ENCODE measurements around the gene SLC12A5.

The SLC12A5 gene

DNA sequence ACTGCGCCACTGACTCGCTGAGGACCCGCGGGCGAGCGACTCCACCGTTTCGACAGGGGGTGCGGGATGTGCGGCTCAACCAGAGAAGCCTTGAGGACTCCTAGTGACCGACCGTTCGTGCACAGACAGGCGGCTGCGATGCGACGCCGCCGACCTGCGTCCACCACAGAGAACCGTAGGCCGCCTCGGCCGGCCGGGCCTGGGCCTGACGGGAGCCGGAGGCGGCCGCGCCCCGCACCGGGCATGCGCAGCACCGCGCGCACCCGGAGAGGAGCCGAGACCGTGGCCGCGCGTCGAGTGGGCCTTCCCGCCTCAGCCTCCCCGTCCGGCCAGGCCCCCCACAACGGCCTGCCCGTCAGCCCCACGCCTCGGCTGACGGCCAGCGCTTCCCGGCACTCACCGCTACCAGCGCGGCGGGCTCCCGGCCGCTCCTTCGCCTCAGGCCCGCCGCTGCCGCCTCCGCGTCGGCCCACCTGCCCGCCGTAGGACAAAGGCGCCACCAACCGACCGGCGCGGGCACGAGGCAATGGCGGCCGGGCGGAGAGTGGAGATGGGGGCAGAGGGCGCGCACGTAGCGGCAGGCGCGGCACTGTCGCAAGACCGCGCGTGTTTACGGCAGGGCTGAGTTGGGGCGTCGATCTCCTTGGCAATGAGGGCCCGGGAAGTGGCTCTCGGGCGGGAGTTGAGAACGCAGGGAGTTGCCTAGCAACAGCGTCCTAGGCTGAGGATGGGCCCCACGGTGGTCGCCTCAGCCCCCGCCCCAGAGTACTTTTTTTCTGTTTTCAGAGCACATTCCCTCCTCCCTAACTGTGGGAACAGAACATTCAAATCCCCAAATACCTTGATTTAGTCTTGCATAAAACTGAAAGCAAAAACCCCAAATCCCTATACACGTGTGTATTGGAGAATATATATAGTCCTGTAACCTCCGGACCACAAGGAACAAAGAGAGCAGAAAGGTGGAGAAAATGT, 60.7 kb downstream of the SLC12A5 start, which contains the start of gene NCOA5 (continued):
- TF ChIP-seq, protein P1, sequence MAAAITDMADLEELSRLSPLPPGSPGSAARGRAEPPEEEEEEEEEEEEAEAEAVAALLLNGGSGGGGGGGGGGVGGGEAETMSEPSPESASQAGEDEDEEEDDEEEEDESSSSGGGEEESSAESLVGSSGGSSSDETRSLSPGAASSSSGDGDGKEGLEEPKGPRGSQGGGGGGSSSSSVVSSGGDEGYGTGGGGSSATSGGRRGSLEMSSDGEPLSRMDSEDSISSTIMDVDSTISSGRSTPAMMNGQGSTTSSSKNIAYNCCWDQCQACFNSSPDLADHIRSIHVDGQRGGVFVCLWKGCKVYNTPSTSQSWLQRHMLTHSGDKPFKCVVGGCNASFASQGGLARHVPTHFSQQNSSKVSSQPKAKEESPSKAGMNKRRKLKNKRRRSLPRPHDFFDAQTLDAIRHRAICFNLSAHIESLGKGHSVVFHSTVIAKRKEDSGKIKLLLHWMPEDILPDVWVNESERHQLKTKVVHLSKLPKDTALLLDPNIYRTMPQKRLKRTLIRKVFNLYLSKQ (tag by site-specific recombination; IDR thresholded peaks at IDR 0.05; ENCODE audit: borderline replicate concordance) = no peak
- peak; percentile 54; the same call in 1 of the 2 replicates for TF ChIP-seq ZNF677 (tag by site-specific recombination; IDR thresholded peaks at IDR 0.05)
- TF ChIP-seq ZNF184 (tag by site-specific recombination; IDR thresholded peaks at IDR 0.05) = no peak
- peak; percentile 94 for TF ChIP-seq ZFHX2 (tag by site-specific recombination; conservative IDR thresholded peaks at IDR 0.05)
- no peak; the same call in 1 of the 2 replicates for TF ChIP-seq GLI2 (tag by site-specific recombination; IDR thresholded peaks at IDR 0.05; ENCODE audit: borderline replicate concordance, low read depth)
- no peak for TF ChIP-seq ZNF280C (tag by site-specific recombination; IDR thresholded peaks at IDR 0.05)
- no peak for TF ChIP-seq ZNF19 (tag by site-specific recombination; IDR thresholded peaks at IDR 0.05; ENCODE audit: low read depth)
- TF ChIP-seq ZNF791 (tag by site-specific recombination; IDR thresholded peaks at IDR 0.05) = no peak; the same call in 1 of the 2 replicates
- no peak for TF ChIP-seq ZNF214 (tag by site-specific recombination; IDR thresholded peaks at IDR 0.05; ENCODE audit: borderline replicate concordance)
- TF ChIP-seq ZNF664 (tag by site-specific recombination; IDR thresholded peaks at IDR 0.05) = no peak
- TF ChIP-seq ZNF341 (tag by site-specific recombination; IDR thresholded peaks at IDR 0.05; ENCODE audit: low read depth) = no peak
- no peak for TF ChIP-seq ZFP3 (tag by site-specific recombination; IDR thresholded peaks at IDR 0.05; ENCODE audit: low read depth)
- TF ChIP-seq SP3 (tag by site-specific recombination; IDR thresholded peaks at IDR 0.05) = 0 out of 2 replicates have a peak, but pooled peaks have one; percentile 17
- TF ChIP-seq SALL2 (tag by site-specific recombination; IDR thresholded peaks at IDR 0.05; ENCODE audit: borderline replicate concordance) = no peak
- TF ChIP-seq SCRT1 (tag by site-specific recombination; IDR thresholded peaks at IDR 0.05; ENCODE audit: borderline replicate concordance) = no peak
- no peak for TF ChIP-seq GFI1B (tag by site-specific recombination; IDR thresholded peaks at IDR 0.05)
- TF ChIP-seq ZNF26 (tag by site-specific recombination; IDR thresholded peaks at IDR 0.05) = no peak
- no peak for TF ChIP-seq ELK4 (IDR thresholded peaks at IDR 0.05; ENCODE audit: borderline replicate concordance, low read depth, low read length)
- peak; percentile 15; the same call in 1 of the 2 replicates for TF ChIP-seq ZNF146 (tag by site-specific recombination; IDR thresholded peaks at IDR 0.05)
- no peak for TF ChIP-seq ZNF843 (tag by site-specific recombination; IDR thresholded peaks at IDR 0.05)
- no peak for TF ChIP-seq ZNF558 (tag by site-specific recombination; IDR thresholded peaks at IDR 0.05)
- no peak for TF ChIP-seq MEIS1 (CRISPR knock-in tag; IDR thresholded peaks at IDR 0.05; ENCODE audit: borderline replicate concordance)
- TF ChIP-seq GLIS2 (tag by site-specific recombination; IDR thresholded peaks at IDR 0.05) = peak; percentile 73; the same call in 1 of the 2 replicates
- TF ChIP-seq PRDM4 (tag by site-specific recombination; IDR thresholded peaks at IDR 0.05) = no peak
- peak; percentile 96 for TF ChIP-seq ZNF561 (tag by site-specific recombination; IDR thresholded peaks at IDR 0.05; ENCODE audit: borderline replicate concordance)
- no peak for TF ChIP-seq ZNF366 (tag by site-specific recombination; conservative IDR thresholded peaks at IDR 0.05)
- no peak for TF ChIP-seq ZBTB6 (tag by site-specific recombination; IDR thresholded peaks at IDR 0.05)
- TF ChIP-seq ZNF521 (tag by site-specific recombination; IDR thresholded peaks at IDR 0.05) = no peak
- TF ChIP-seq ZNF777 (tag by site-specific recombination; IDR thresholded peaks at IDR 0.05; ENCODE audit: borderline replicate concordance) = no peak
